HG03521 (cell line): ENCODE measurements around the gene VSTM2L.

Experiments
- ATAC-seq: cut with Tn5 transposase; IDR thresholded peaks from one replicate; pipeline ENCODE4 v1.9.1; 2021; ENCODE audit warnings: mild to moderate bottlenecking, moderate library complexity; ENCODE audit not compliant: unreplicated experiment

Gene VSTM2L

GRCh38 chr20:37878835-37879599, 23.9 kb upstream of the VSTM2L start:
- ATAC-seq: no peak

- no peak for ATAC-seq
Observed at GRCh38 chr20:37879843-37880242, 23.1 kb upstream of the VSTM2L start.

- no peak for ATAC-seq
Observed at GRCh38 chr20:37880726-37881591, 22.0 kb upstream of the VSTM2L start.

- no peak for ATAC-seq
Observed at GRCh38 chr20:37881601-37882343, 21.2 kb upstream of the VSTM2L start.

- ATAC-seq: no peak
Observed at GRCh38 chr20:37882961-37883712, 19.8 kb upstream of the VSTM2L start.

GRCh38 chr20:37885042-37885441, 17.9 kb upstream of the VSTM2L start:
- no peak for ATAC-seq

- no peak for ATAC-seq
Observed at GRCh38 chr20:37885593-37886503, 17.1 kb upstream of the VSTM2L start.

- no peak for ATAC-seq
Observed at GRCh38 chr20:37886851-37887297, 16.1 kb upstream of the VSTM2L start.

GRCh38 chr20:37888641-37889040, 14.3 kb upstream of the VSTM2L start:
- ATAC-seq: no peak

- ATAC-seq: no peak
Observed at GRCh38 chr20:37890108-37890507, 12.8 kb upstream of the VSTM2L start.

GRCh38 chr20:37890643-37891042, 12.3 kb upstream of the VSTM2L start:
- no peak for ATAC-seq

GRCh38 chr20:37892001-37892400, 10.9 kb upstream of the VSTM2L start:
- ATAC-seq: no peak

- no peak for ATAC-seq
Observed at GRCh38 chr20:37893566-37894241, 9.2 kb upstream of the VSTM2L start.

- ATAC-seq: no peak
Observed at GRCh38 chr20:37894454-37894853, 8.5 kb upstream of the VSTM2L start.

GRCh38 chr20:37895166-37895565, 7.8 kb upstream of the VSTM2L start:
- ATAC-seq: no peak

GRCh38 chr20:37896932-37897548, 5.9 kb upstream of the VSTM2L start:
- ATAC-seq: no peak

GRCh38 chr20:37898233-37899104, 4.5 kb upstream of the VSTM2L start:
- ATAC-seq: no peak
